HepG2 (cell line): ENCODE results near the gene MED22. TPM values are rescaled to one million over a fixed set of nuclear protein-coding genes. Genes with fewer than 3 reads are reported as not detected.

ENCODE experiments used
- AHDC1 ChIP-seq: sonication (generic); formaldehyde crosslinking; IDR thresholded peaks from 2 replicates; pipeline ENCODE4 v1.5.1; 2020; ENCODE audit warnings: mild to moderate bottlenecking, missing genetic modification reagents, borderline replicate concordance
- GTF3A ChIP-seq: sonication (generic); formaldehyde crosslinking; conservative IDR thresholded peaks from 2 replicates; pipeline ENCODE4 v1.4.0; 2020; ENCODE audit warnings: mild to moderate bottlenecking, missing genetic modification reagents
- TRIM22 ChIP-seq: fragments of 450-650 bp; IDR thresholded peaks from 2 replicates; pipeline ENCODE4 v1.6.1; 2017
- UBTF ChIP-seq: sonication (generic); formaldehyde crosslinking; IDR thresholded peaks from 2 replicates; pipeline ENCODE4 v1.4.0; 2020; ENCODE audit warnings: mild to moderate bottlenecking, missing genetic modification reagents
- ZGPAT ChIP-seq: IDR thresholded peaks from 2 replicates; pipeline ENCODE4 v1.6.1; 2016; ENCODE audit warnings: mild to moderate bottlenecking
- ZNF713 ChIP-seq: sonication (generic); formaldehyde crosslinking; IDR thresholded peaks from 2 replicates; pipeline ENCODE4 v1.4.0; 2020; ENCODE audit warnings: mild to moderate bottlenecking, missing genetic modification reagents
- polyA plus RNA-seq, 8 experiments: library from polyadenylated mRNA; depleted of rRNA in 3 of 8; stranded (reverse) in 7 of 8; unstranded in 1 of 8; fragments of >200 nt; fragmentation: Illumina TruSeq in 4 of 8; extraction: Trizol in 4 of 8; gene quantifications; 2 replicates each; pipeline versions ENCODE4 v1.2.1 to v1.2.3, GENCODE V29; 2011 to 2016; ENCODE audit warnings: low read depth in 4 of 8, missing spikeins in 1 of 8, mixed read lengths in 1 of 8; ENCODE audit not compliant: insufficient read depth in 1 of 8
- total RNA-seq, 5 experiments: library from RNA; depleted of rRNA; stranded (reverse); fragments of >200 nt; fragmentation: Illumina TruSeq; extraction: Trizol; gene quantifications; 2 replicates each; pipeline ENCODE4 v1.2.3, GENCODE V29; 2016; ENCODE audit warnings: low read depth in 1 of 5

Gene MED22
- total and polyA plus RNA-seq, 2 of the 13 experiments (the other 11 are each of a cell fraction or from before 2014, with no cell fraction given), result 15.8 to 22.1 TPM

- no peak for TF ChIP-seq UBTF (CRISPR knock-in tag)
- no peak for TF ChIP-seq ZNF713 (CRISPR knock-in tag)
- no peak for TF ChIP-seq GTF3A (CRISPR knock-in tag)
- no peak for TF ChIP-seq TRIM22
- TF ChIP-seq ZGPAT, result no peak
- no peak for TF ChIP-seq AHDC1 (CRISPR knock-in tag)
Observed at GRCh38 chr9:133323991-133324703, 23.8 kb downstream of the MED22 start (continued).
